C4-2B (cell line): ENCODE measurements around the gene SPIC.

Experiments used
- ZFX ChIP-seq: fragments of 450-650 bp; IDR thresholded peaks from 2 replicates; pipeline ENCODE4 v1.6.1; 2017
- TF ChIP-seq, protein P1 (sequence below): fragments of 450-650 bp; conservative IDR thresholded peaks from 2 replicates; pipeline ENCODE4 v1.5.1; 2017; ENCODE audit warnings: mild to moderate bottlenecking

- TF ChIP-seq, protein P1, sequence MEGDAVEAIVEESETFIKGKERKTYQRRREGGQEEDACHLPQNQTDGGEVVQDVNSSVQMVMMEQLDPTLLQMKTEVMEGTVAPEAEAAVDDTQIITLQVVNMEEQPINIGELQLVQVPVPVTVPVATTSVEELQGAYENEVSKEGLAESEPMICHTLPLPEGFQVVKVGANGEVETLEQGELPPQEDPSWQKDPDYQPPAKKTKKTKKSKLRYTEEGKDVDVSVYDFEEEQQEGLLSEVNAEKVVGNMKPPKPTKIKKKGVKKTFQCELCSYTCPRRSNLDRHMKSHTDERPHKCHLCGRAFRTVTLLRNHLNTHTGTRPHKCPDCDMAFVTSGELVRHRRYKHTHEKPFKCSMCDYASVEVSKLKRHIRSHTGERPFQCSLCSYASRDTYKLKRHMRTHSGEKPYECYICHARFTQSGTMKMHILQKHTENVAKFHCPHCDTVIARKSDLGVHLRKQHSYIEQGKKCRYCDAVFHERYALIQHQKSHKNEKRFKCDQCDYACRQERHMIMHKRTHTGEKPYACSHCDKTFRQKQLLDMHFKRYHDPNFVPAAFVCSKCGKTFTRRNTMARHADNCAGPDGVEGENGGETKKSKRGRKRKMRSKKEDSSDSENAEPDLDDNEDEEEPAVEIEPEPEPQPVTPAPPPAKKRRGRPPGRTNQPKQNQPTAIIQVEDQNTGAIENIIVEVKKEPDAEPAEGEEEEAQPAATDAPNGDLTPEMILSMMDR, result no peak
- TF ChIP-seq ZFX, result no peak
Observed at GRCh38 chr12:101493556-101493955, 18.4 kb downstream of the SPIC start.
